Mesenchymal stem cell (in vitro differentiated cells and primary cell): ENCODE data around the gene NFASC.

ENCODE experiments used
- DNase-seq: peaks from one replicate; pipeline ENCODE4 v3.0.0-alpha.2; 2013
- H2AFZ ChIP-seq: one replicate; pipeline ENCODE4 v1.6.1; 2013; ENCODE audit warnings: low read depth, mild to moderate bottlenecking, control low read depth, inconsistent platforms, low read length, moderate library complexity
- H2AK5ac ChIP-seq: 2 replicates; pipeline ENCODE4 v1.6.1; 2013; ENCODE audit warnings: low read length, moderate library complexity, mild to moderate bottlenecking, inconsistent platforms; ENCODE audit not compliant: severe bottlenecking
- H2BK120ac ChIP-seq: one replicate; pipeline ENCODE4 v1.6.1; 2013; ENCODE audit warnings: low read depth, mild to moderate bottlenecking, inconsistent platforms, low read length, moderate library complexity
- H2BK12ac ChIP-seq, 2 experiments: one replicate each; pipeline ENCODE4 v1.6.1; 2013; ENCODE audit warnings: inconsistent platforms in 2 of 2, low read length in 2 of 2, mild to moderate bottlenecking in 2 of 2, moderate library complexity in 2 of 2, control low read depth in 1 of 2
- H2BK15ac ChIP-seq: one replicate; pipeline ENCODE4 v1.6.1; 2013; ENCODE audit warnings: mild to moderate bottlenecking, low read depth, inconsistent platforms; ENCODE audit not compliant: poor library complexity, severe bottlenecking
- H2BK5ac ChIP-seq: 2 replicates; pipeline ENCODE4 v1.6.1; 2013; ENCODE audit warnings: low read depth, mild to moderate bottlenecking, low read length, control low read depth, inconsistent platforms; ENCODE audit not compliant: poor library complexity, severe bottlenecking
- H3K14ac ChIP-seq, 2 experiments: one replicate each; pipeline ENCODE4 v1.6.1; 2013; ENCODE audit warnings: inconsistent platforms in 2 of 2, low read length in 2 of 2, control low read depth in 1 of 2, mild to moderate bottlenecking in 1 of 2, moderate library complexity in 1 of 2
- H3K18ac ChIP-seq, 2 experiments: one replicate each; pipeline ENCODE4 v1.6.1; 2013; ENCODE audit warnings: inconsistent platforms in 2 of 2, low read length in 2 of 2, control low read depth in 1 of 2, low read depth in 1 of 2, mild to moderate bottlenecking in 1 of 2
- H3K23ac ChIP-seq, 2 experiments: one replicate each; pipeline ENCODE4 v1.6.1; 2013; ENCODE audit warnings: inconsistent platforms in 2 of 2, low read length in 2 of 2, mild to moderate bottlenecking in 2 of 2, moderate library complexity in 2 of 2, control low read depth in 1 of 2
- H3K27ac ChIP-seq: 2 replicates; pipeline ENCODE4 v1.5.1; 2013; ENCODE audit warnings: mild to moderate bottlenecking, moderate library complexity, low read length, control low read depth, inconsistent platforms; ENCODE audit not compliant: poor library complexity, severe bottlenecking
- H3K27me3 ChIP-seq, 2 experiments: 2 replicates each; pipeline versions ENCODE4 v1.6.1 to v1.7.0; 2013; ENCODE audit warnings: low read length in 2 of 2, mild to moderate bottlenecking in 2 of 2, moderate library complexity in 2 of 2, control low read depth in 1 of 2, inconsistent platforms in 1 of 2; ENCODE audit not compliant: control insufficient read depth in 1 of 2, insufficient read depth in 1 of 2
- H3K36me3 ChIP-seq, 2 experiments: 2 replicates each; pipeline versions ENCODE4 v1.6.1 to v1.7.0; 2013; ENCODE audit warnings: low read length in 2 of 2, control low read depth in 1 of 2, inconsistent platforms in 1 of 2, low read depth in 1 of 2, mild to moderate bottlenecking in 1 of 2; ENCODE audit not compliant: insufficient read depth in 2 of 2, control insufficient read depth in 1 of 2
- H3K4ac ChIP-seq, 2 experiments: one replicate each; pipeline ENCODE4 v1.6.1; 2013; ENCODE audit warnings: inconsistent platforms in 2 of 2, low read length in 2 of 2, mild to moderate bottlenecking in 2 of 2, moderate library complexity in 2 of 2, control low read depth in 1 of 2, low read depth in 1 of 2
- H3K4me1 ChIP-seq: 2 replicates; pipeline ENCODE4 v1.6.1; 2013; ENCODE audit warnings: low read depth, low read length, control low read depth; ENCODE audit not compliant: control insufficient read depth, insufficient read depth
- H3K4me2 ChIP-seq: 2 replicates; pipeline ENCODE4 v1.6.1; 2013; ENCODE audit warnings: low read length, mild to moderate bottlenecking, inconsistent platforms; ENCODE audit not compliant: poor library complexity, severe bottlenecking
- H3K4me3 ChIP-seq, 2 experiments: 2 replicates each; pipeline versions ENCODE4 v1.5.1 to v1.7.0; 2013; ENCODE audit warnings: low read length in 2 of 2, mild to moderate bottlenecking in 2 of 2, control low read depth in 1 of 2, low read depth in 1 of 2; ENCODE audit not compliant: insufficient read depth in 1 of 2
- H3K79me1 ChIP-seq: replicated peaks from 2 replicates; pipeline ENCODE4 v1.6.1; 2013; ENCODE audit warnings: mild to moderate bottlenecking, control low read depth, low read length, inconsistent platforms; ENCODE audit not compliant: poor library complexity, severe bottlenecking
- H3K9ac ChIP-seq: 2 replicates; pipeline ENCODE4 v1.7.0; 2013; ENCODE audit warnings: mild to moderate bottlenecking, low read length, moderate library complexity
- H3K9me3 ChIP-seq: 2 replicates; pipeline ENCODE4 v1.7.0; 2013; ENCODE audit warnings: mild to moderate bottlenecking, low read length; ENCODE audit not compliant: control insufficient read depth
- H4K8ac ChIP-seq: one replicate; pipeline ENCODE4 v1.6.1; 2013; ENCODE audit warnings: inconsistent platforms, mild to moderate bottlenecking, low read length, moderate library complexity
- H4K91ac ChIP-seq: one replicate; pipeline ENCODE4 v1.6.1; 2013; ENCODE audit warnings: mild to moderate bottlenecking, low read length, inconsistent platforms
- whole genome bisulfite sequencing: methylation state at CpG from one replicate; pipeline ENCODE4 v1.1.7; 2013; ENCODE audit warnings: mixed read lengths; 5-methylcytosine and 5-hydroxymethylcytosine counted together

The NFASC gene

GRCh38 chr1:204882479-204882878 is 11.8 kb downstream of the NFASC start:
- Histone ChIP-seq H2BK12ac (no peak overlapping the region), H3K4me3 (no peak overlapping the region), H4K91ac (no peak overlapping the region), H3K79me1 (no peaks in the 10 kb centered on the region), H2BK5ac (no peak overlapping the region), H3K27me3 (peaks cover 0 to 31% of the 10 kb centered on the region in 2 experiments), H3K18ac (no peak overlapping the region), H2BK120ac (no peak overlapping the region), H3K36me3 (peaks cover 0 to 10% of the 10 kb centered on the region in 2 experiments), H3K9ac (no peak overlapping the region), H3K14ac (no peak overlapping the region), H2AFZ (no peak overlapping the region), H2AK5ac (no peak overlapping the region), H3K4me2 (no peak overlapping the region), H2BK15ac (no peak overlapping the region), H3K9me3 (no peaks in the 10 kb centered on the region), H4K8ac (no peak overlapping the region), H3K23ac (no peak overlapping the region), H3K4ac (no peak overlapping the region), H3K27ac (no peak overlapping the region), H3K4me1 (no peaks in the 10 kb centered on the region)
- WGBS = 73% methylated on average over 2 of the region's 3 CpGs
- no peak for DNase-seq

- peak overlapping the region in 1 of 2 experiments; percentile 42 for H3K14ac ChIP-seq
- no peak overlapping the region for H2AFZ ChIP-seq
- no peak overlapping the region for H3K9ac ChIP-seq
- no peak overlapping the region for H2BK5ac ChIP-seq
- H3K9me3 ChIP-seq = no peaks in the 10 kb centered on the region
- H3K79me1 ChIP-seq = no peaks in the 10 kb centered on the region
- H3K4me3 ChIP-seq = no peak overlapping the region
- no peak for DNase-seq
- no peak overlapping the region for H2BK120ac ChIP-seq
- no peak overlapping the region for H2BK15ac ChIP-seq
- H3K36me3 ChIP-seq = peaks cover 0 to 10% of the 10 kb centered on the region in 2 experiments
- no peak overlapping the region for H3K27ac ChIP-seq
- H3K18ac ChIP-seq = no peak overlapping the region
- no peaks in the 10 kb centered on the region for H3K4me1 ChIP-seq
- H3K4ac ChIP-seq = no peak overlapping the region
- H3K23ac ChIP-seq = no peak overlapping the region
- H3K4me2 ChIP-seq = no peak overlapping the region
- H2BK12ac ChIP-seq = no peak overlapping the region
- no peak overlapping the region for H4K91ac ChIP-seq
- H4K8ac ChIP-seq = no peak overlapping the region
- H3K27me3 ChIP-seq = peaks cover 0 to 35% of the 10 kb centered on the region in 2 experiments
- 68% methylated on average over 3 of the region's 3 CpGs for WGBS
- no peak overlapping the region for H2AK5ac ChIP-seq
Measured at GRCh38 chr1:204883405-204883804, 12.7 kb downstream of the NFASC start.

- H2AFZ ChIP-seq = no peak overlapping the region
- H3K4ac ChIP-seq = no peak overlapping the region
- no peak overlapping the region for H4K91ac ChIP-seq
- H3K18ac ChIP-seq = no peak overlapping the region
- H2AK5ac ChIP-seq = no peak overlapping the region
- no peaks in the 10 kb centered on the region for H3K4me1 ChIP-seq
- no peak overlapping the region for H3K4me2 ChIP-seq
- H2BK5ac ChIP-seq = no peak overlapping the region
- peak overlapping the region in 1 of 2 experiments; percentile 74 for H3K4me3 ChIP-seq
- H2BK15ac ChIP-seq = no peak overlapping the region
- peak overlapping the region; percentile 70 for H3K9ac ChIP-seq
- no peak overlapping the region for H3K27ac ChIP-seq
- no peaks in the 10 kb centered on the region for H3K9me3 ChIP-seq
- H3K79me1 ChIP-seq = no peaks in the 10 kb centered on the region
- H3K36me3 ChIP-seq = peaks cover 0 to 10% of the 10 kb centered on the region in 2 experiments
- H3K14ac ChIP-seq = no peak overlapping the region
- DNase-seq = no peak
- H4K8ac ChIP-seq = no peak overlapping the region
- H3K27me3 ChIP-seq = peaks cover 0 to 42% of the 10 kb centered on the region in 2 experiments
- no peak overlapping the region for H3K23ac ChIP-seq
- WGBS = 79% methylated on average over 2 of the region's 4 CpGs
- H2BK120ac ChIP-seq = no peak overlapping the region
- no peak overlapping the region for H2BK12ac ChIP-seq
Measured at GRCh38 chr1:204885288-204885711, 14.6 kb downstream of the NFASC start.

DNA sequence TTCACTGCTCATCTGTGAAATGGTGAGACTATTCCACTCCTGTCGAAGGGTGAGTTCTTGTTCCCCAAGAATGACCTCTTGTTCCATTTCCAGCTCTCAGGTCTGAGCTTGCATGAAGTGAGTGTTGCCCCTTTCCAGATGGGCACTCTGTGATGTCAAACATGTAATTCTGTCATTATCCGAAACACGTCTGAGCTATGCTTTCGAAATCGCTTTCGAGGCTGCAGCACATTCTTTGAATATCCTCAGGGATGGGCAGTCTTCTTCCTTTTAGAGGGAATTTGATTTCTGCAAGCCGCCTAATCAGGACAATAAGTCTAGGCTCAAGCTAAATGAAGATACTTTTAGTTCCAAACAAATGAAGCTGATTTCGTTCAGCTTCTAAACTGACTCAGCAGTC is 15.1 kb downstream of the NFASC start:
- no peaks in the 10 kb centered on the region for H3K9me3 ChIP-seq
- peak overlapping the region; percentile 70 for H3K9ac ChIP-seq
- no peak overlapping the region for H2AFZ ChIP-seq
- no peaks in the 10 kb centered on the region for H3K4me1 ChIP-seq
- H2BK120ac ChIP-seq = no peak overlapping the region
- H3K14ac ChIP-seq = no peak overlapping the region
- no peak overlapping the region for H3K4ac ChIP-seq
- H2BK5ac ChIP-seq = no peak overlapping the region
- H4K91ac ChIP-seq = no peak overlapping the region
- H3K36me3 ChIP-seq = peaks cover 0 to 7% of the 10 kb centered on the region in 2 experiments
- no peak overlapping the region for H4K8ac ChIP-seq
- H3K4me3 ChIP-seq = peak overlapping the region in 1 of 2 experiments; percentile 74
- H3K27ac ChIP-seq = no peak overlapping the region
- H3K4me2 ChIP-seq = no peak overlapping the region
- H2BK12ac ChIP-seq = no peak overlapping the region
- no peak overlapping the region for H3K18ac ChIP-seq
- H2BK15ac ChIP-seq = no peak overlapping the region
- H3K79me1 ChIP-seq = no peaks in the 10 kb centered on the region
- DNase-seq = no peak
- no peak overlapping the region for H2AK5ac ChIP-seq
- WGBS = 87% methylated on average over 8 of the region's 8 CpGs
- H3K27me3 ChIP-seq = peaks cover 0 to 38% of the 10 kb centered on the region in 2 experiments
- no peak overlapping the region for H3K23ac ChIP-seq
